GM23248 (cell line): ENCODE data around the gene ZNF860.

ENCODE experiments used
- EZH2 ChIP-seq: fragments of 200-600 bp; sonication (generic); IDR thresholded peaks from 2 replicates; pipeline ENCODE4 v1.6.1; 2018; ENCODE audit warnings: antibody characterized with exemption, mild to moderate bottlenecking; ENCODE audit not compliant: insufficient read depth, poor library complexity, severe bottlenecking
- EZH2phosphoT487 ChIP-seq: fragments of 200-600 bp; sonication (generic); IDR thresholded peaks from 2 replicates; pipeline ENCODE4 v1.6.1; 2018; ENCODE audit warnings: antibody characterized with exemption, moderate library complexity, mild to moderate bottlenecking, low read depth; ENCODE audit not compliant: insufficient read depth

DNA sequence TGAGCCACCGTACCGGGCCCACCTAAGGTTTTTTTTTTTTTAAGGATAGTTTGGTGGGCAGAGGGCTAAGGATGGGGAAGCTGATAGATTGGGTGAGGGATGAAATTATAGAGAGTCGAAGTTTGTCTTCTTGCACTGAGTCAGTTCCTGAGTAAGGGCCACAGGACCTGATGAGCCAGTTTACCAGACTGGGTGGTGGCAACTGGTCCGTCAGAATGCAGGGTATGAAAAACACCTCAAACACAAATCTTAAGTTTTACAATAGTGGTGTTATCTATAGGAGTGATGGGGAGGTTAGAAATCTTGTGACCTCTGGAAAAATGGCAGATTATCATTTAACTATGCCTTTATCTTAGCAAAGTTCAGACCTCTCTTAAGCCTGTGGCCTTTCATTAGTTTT lies 2.8 kb downstream of the ZNF860 start:
- TF ChIP-seq EZH2phosphoT487 (no peak), EZH2 (no peak)
